Activated naive CD4-positive, alpha-beta T cell treated with anti-CD3 and anti-CD28 coated beads for 36 hours (primary cell): ENCODE results near the gene TRIM73. TPM values are rescaled to one million over a fixed set of nuclear protein-coding genes. Genes with fewer than 3 reads are reported as not detected.
"Not testable (repeated sequence)": the region's sequence is repeated elsewhere in the genome, so short reads cannot be mapped to it uniquely, and the experiment has no call there.

ENCODE experiments used
- CTCF ChIA-PET: fragments of 350-600 bp; sonication (Branson Sonifier 250); formaldehyde crosslinking; loops from one replicate; lab custom pipeline; 2021; ENCODE audit warnings: antibody characterized with exemption; lab: Charles Lee
- DNase-seq: peaks from one replicate; pipeline ENCODE4 v3.0.0-alpha.2; 2020
- H3K27ac Mint-ChIP-seq: one replicate; pipeline ENCODE4 v1.8.0; 2021; ENCODE audit warnings: mild to moderate bottlenecking, mixed read lengths
- H3K27me3 Mint-ChIP-seq: one replicate; pipeline ENCODE4 v1.8.0; 2021; ENCODE audit warnings: low read depth, mixed read lengths
- H3K36me3 Mint-ChIP-seq: one replicate; pipeline ENCODE4 v1.8.0; 2021; ENCODE audit warnings: low read depth, mixed read lengths
- H3K4me1 Mint-ChIP-seq: one replicate; pipeline ENCODE4 v1.8.0; 2021; ENCODE audit warnings: low read depth, mixed read lengths
- H3K4me3 Mint-ChIP-seq: one replicate; pipeline ENCODE4 v1.8.0; 2021; ENCODE audit warnings: mild to moderate bottlenecking, moderate library complexity, mixed read lengths
- H3K9me3 Mint-ChIP-seq: one replicate; pipeline ENCODE4 v1.8.0; 2021; ENCODE audit warnings: mixed read lengths
- intact Hi-C: fragments of 100-400 bp; cut with micrococcal nuclease; formaldehyde crosslinking; loops from one replicate; pipeline ENCODE4 v1.15.1; 2023
- total RNA-seq, 2 experiments: library from RNA; stranded (reverse); gene quantifications; one replicate each; pipeline ENCODE4 v1.2.3, GENCODE V29; 2021

The TRIM73 gene
- total RNA-seq, 2 experiments from 2014 or later: 2.6 to 3.0 TPM

- H3K4me1 Mint-ChIP-seq, CTCF ChIA-PET: not testable (repeated sequence)
These were observed 8.3 kb downstream of the TRIM73 start for GRCh38 chr7:75403455-75404443.

DNA sequence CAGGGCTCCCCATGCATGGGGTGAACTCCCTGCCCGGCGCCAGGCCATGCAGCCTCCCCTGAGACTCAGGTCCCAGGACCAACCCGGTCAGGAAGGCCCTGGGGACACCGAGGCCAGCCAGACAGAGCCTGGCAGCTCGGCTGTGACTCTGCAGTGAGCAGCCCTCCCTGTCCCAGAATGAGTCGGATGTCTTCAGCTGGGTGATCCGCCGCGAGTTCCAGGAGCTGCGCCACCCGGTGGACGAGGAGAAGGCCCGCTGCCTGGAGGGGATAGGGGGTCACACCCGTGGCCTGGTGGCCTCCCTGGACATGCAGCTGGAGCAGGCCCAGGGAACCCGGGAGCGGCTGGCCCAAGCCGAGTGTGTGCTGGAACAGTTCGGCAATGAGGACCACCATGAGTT, 9.2 kb downstream of the TRIM73 start:
- CTCF ChIA-PET, DNase-seq, H3K4me3 Mint-ChIP-seq, H3K9me3 Mint-ChIP-seq, H3K36me3 Mint-ChIP-seq, H3K27ac Mint-ChIP-seq, H3K27me3 Mint-ChIP-seq, intact Hi-C loops, H3K4me1 Mint-ChIP-seq: not testable (repeated sequence)

More at GRCh38 chr7:75403455-75404443, 8.3 kb downstream of the TRIM73 start:
- H3K27ac Mint-ChIP-seq, H3K36me3 Mint-ChIP-seq, intact Hi-C loops, DNase-seq, H3K27me3 Mint-ChIP-seq, H3K9me3 Mint-ChIP-seq, H3K4me3 Mint-ChIP-seq: not testable (repeated sequence)

DNA sequence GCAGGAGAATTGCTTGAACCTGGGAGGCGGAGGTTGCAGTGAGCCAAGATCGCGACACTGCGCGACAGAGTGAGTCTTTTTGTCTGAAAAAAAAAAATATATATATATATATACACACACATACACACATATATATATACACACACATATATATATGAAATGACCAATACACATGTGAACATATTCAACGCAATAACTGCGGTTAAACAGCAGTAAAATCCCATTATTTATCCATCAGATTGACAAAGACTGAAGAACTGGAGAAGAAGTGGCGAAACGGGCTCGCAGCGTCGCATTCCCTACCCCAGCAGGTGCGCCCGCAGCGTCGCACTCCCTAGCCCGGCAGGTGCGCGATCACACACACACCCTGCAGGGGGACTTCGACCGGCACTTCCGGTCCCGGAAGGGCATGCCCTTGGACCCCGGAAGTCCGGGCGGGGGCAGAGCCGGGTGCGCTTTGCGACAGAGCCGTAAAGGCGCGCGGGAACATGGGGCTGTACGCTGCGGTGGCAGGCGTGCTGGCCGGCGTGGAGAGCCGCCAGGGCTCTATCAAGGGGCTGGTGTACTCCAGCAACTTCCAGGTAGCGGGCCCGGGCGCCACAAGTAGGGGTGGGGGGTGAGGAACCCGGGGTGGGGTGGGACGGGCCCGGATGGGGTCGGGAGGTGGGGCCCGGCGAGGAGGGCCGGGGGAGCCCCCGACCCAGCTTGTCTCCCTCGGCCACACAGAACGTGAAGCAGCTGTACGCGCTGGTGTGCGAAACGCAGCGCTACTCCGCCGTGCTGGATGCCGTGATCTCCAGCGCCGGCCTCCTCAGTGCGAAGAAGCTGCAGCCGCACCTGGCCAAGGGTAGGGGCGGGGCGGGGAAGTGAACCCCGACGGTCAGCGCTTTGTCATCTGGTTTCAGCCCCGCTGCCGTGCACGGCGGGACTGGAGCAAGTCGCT, 14.7 kb downstream of the TRIM73 start:
- H3K27me3 Mint-ChIP-seq, H3K27ac Mint-ChIP-seq, CTCF ChIA-PET, intact Hi-C loops, H3K9me3 Mint-ChIP-seq, H3K36me3 Mint-ChIP-seq, H3K4me1 Mint-ChIP-seq, DNase-seq: not testable (repeated sequence)
- peak overlapping the region; percentile 62 for H3K4me3 Mint-ChIP-seq

DNA sequence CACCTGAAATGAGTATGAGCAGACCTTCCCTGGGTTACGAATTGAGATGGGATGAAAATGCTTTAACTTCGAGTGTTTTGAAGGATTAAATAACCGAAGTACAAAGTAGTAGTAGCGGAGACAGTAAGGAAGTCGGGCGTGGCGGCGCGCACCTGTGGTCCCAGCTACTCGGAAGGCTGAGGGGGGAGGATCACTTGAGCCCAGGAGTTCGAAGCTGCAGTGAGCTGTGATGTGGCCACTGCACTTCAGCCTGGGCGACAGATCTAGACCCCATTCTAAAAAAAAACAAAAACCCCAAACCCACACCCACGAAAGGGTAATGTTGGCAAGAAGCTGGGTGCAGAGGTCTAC, 15.4 kb downstream of the TRIM73 start:
- CTCF ChIA-PET, DNase-seq, H3K4me3 Mint-ChIP-seq, H3K27ac Mint-ChIP-seq, H3K27me3 Mint-ChIP-seq, H3K9me3 Mint-ChIP-seq, intact Hi-C loops, H3K36me3 Mint-ChIP-seq, H3K4me1 Mint-ChIP-seq: not testable (repeated sequence)

- intact Hi-C loops, H3K4me1 Mint-ChIP-seq, DNase-seq: not testable (repeated sequence)
These were observed 18.8 kb downstream of the TRIM73 start for GRCh38 chr7:75414204-75414603.

DNA sequence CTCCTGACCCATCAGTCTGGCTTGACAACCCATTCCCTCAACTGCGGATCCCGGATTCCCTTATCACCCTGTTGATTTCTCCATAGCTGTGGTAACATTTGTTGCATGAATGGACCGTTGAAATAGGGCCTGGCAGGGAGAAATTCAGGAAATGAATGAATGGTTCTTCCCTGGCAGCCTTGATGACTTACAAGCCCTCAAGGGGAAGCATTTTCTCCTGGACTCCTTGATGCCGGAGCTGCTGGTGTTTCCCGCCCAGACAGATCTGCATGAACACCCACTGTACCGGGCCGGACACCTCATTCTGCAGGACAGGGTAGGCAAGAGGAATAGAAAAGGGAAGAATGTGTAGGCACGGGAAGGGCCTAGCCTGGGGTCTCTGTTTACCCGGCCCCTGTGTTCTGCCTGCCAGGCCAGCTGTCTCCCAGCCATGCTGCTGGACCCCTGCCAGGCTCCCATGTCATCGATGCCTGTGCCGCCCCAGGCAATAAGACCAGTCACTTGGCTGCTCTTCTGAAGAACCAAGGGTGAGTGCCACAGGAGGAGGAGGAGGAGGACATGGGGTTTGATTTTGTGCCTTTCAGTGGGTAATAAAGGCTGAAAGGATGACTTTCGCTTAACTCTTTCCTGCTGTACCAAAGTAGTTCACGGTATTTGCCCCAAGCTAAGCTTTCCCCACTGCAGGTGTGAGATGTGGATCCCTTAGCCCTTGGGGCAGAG, 19.4 kb downstream of the TRIM73 start:
- H3K4me1 Mint-ChIP-seq, intact Hi-C loops: not testable (repeated sequence)

More at GRCh38 chr7:75414204-75414603, 18.8 kb downstream of the TRIM73 start:
- CTCF ChIA-PET, H3K4me3 Mint-ChIP-seq, H3K36me3 Mint-ChIP-seq, H3K27ac Mint-ChIP-seq, H3K9me3 Mint-ChIP-seq, H3K27me3 Mint-ChIP-seq: not testable (repeated sequence)

GRCh38 chr7:75415428-75415817, 20.0 kb downstream of the TRIM73 start:
- DNase-seq, H3K9me3 Mint-ChIP-seq, CTCF ChIA-PET, intact Hi-C loops, H3K36me3 Mint-ChIP-seq, H3K4me1 Mint-ChIP-seq, H3K27ac Mint-ChIP-seq, H3K27me3 Mint-ChIP-seq, H3K4me3 Mint-ChIP-seq: not testable (repeated sequence)

More for the DNA sequence above, 19.4 kb downstream of the TRIM73 start:
- H3K9me3 Mint-ChIP-seq, CTCF ChIA-PET, DNase-seq, H3K4me3 Mint-ChIP-seq, H3K36me3 Mint-ChIP-seq, H3K27ac Mint-ChIP-seq, H3K27me3 Mint-ChIP-seq: not testable (repeated sequence)

DNA sequence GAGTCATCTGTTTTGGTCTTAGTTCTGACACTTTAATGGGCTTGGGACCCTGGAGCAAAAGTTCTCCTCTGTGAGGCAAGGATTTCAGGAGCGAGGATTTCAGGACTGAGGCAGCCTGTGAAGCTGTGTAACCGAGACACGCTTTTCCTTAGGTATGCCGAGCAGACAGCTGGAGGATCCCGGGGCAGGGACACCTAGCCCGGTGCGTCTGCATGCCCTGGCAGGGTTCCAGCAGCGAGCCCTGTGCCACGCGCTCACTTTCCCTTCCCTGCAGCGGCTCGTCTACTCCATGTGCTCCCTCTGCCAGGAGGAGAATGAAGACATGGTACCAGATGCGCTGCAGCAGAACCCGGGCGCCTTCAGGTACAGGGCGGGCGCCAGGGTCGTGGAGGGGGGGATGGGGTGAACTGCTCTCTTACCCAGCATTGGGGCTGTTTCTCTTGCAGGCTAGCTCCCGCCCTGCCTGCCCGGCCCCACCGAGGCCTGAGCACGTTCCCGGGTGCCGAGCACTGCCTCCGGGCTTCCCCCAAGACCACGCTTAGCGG, 20.5 kb downstream of the TRIM73 start:
- H3K27ac Mint-ChIP-seq, intact Hi-C loops, CTCF ChIA-PET: not testable (repeated sequence)

GRCh38 chr7:75416787-75417186, 21.4 kb downstream of the TRIM73 start:
- CTCF ChIA-PET, H3K4me1 Mint-ChIP-seq, H3K27ac Mint-ChIP-seq, intact Hi-C loops, H3K4me3 Mint-ChIP-seq, H3K9me3 Mint-ChIP-seq, DNase-seq, H3K27me3 Mint-ChIP-seq, H3K36me3 Mint-ChIP-seq: not testable (repeated sequence)

More for the DNA sequence above, 20.5 kb downstream of the TRIM73 start:
- not testable (repeated sequence) for DNase-seq, H3K9me3 Mint-ChIP-seq, H3K27me3 Mint-ChIP-seq, H3K4me1 Mint-ChIP-seq, H3K36me3 Mint-ChIP-seq, H3K4me3 Mint-ChIP-seq

DNA sequence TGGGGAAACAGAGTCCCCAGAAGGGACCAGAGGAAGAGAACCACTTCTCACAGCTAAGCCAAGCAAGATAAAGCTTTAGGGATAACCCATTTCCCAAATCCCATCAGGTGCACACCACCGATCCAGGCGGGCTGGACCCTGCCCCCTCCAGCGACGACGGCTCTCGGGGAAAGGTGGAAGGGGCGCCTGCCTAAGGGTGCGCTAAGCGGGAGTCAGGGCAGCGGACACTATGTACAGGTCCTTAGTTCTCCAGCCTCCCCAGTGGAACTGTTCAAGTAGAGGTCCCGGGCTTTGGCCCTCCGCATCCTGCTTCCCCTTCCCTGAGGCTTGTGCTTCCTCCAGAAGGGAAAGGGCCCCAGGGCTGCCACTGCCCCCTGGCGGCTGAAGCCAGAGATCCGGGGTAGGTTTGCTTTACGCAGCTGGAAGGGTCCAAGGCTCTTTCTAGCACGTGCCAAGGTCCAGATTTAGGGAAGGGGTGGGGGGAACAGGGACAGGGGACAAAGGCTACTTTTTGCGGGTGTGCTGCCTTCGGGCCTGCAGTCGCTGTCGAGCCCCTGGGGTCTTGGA, 22.9 kb downstream of the TRIM73 start:
- DNase-seq, H3K27me3 Mint-ChIP-seq, H3K4me1 Mint-ChIP-seq, H3K36me3 Mint-ChIP-seq, intact Hi-C loops, H3K27ac Mint-ChIP-seq, H3K9me3 Mint-ChIP-seq, CTCF ChIA-PET, H3K4me3 Mint-ChIP-seq: not testable (repeated sequence)

- H3K36me3 Mint-ChIP-seq, H3K4me3 Mint-ChIP-seq, CTCF ChIA-PET, H3K9me3 Mint-ChIP-seq, H3K27ac Mint-ChIP-seq, DNase-seq, H3K27me3 Mint-ChIP-seq, intact Hi-C loops, H3K4me1 Mint-ChIP-seq: not testable (repeated sequence)
These were observed 23.8 kb downstream of the TRIM73 start for GRCh38 chr7:75419210-75419609.
